ENCODE data around the gene CREB3L1.

CREB3L1 gene, protein sequence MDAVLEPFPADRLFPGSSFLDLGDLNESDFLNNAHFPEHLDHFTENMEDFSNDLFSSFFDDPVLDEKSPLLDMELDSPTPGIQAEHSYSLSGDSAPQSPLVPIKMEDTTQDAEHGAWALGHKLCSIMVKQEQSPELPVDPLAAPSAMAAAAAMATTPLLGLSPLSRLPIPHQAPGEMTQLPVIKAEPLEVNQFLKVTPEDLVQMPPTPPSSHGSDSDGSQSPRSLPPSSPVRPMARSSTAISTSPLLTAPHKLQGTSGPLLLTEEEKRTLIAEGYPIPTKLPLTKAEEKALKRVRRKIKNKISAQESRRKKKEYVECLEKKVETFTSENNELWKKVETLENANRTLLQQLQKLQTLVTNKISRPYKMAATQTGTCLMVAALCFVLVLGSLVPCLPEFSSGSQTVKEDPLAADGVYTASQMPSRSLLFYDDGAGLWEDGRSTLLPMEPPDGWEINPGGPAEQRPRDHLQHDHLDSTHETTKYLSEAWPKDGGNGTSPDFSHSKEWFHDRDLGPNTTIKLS

GRCh38 chr11:46277622-46278386 lies at the start of gene CREB3L1:
TSS of gene CREB3L1 (plus strand) at chr11:46277662. CDS start at chr11:46278112, 450 bp downstream.
- H3K4me1 ChIP-seq (ENCODE audit: control insufficient read depth, insufficient read depth, low read length), result peaks cover 50% of the 10 kb centered on the region
- peak within 1 kb of the TSS; percentile 43 for H3K9ac ChIP-seq (ENCODE audit: low read length)
- no peaks in the 10 kb centered on the region for H3K9me3 ChIP-seq (ENCODE audit: control insufficient read depth, insufficient read depth, low read depth, low read length)
- no peaks in the 10 kb centered on the region for H3K27me3 ChIP-seq (ENCODE audit: control insufficient read depth, insufficient read depth, low read length)
- peak within 1 kb of the TSS; percentile 72 for H3K4me3 ChIP-seq (ENCODE audit: low read depth, low read length)
- H3K27ac ChIP-seq (ENCODE audit: low read depth, low read length), result no peak within 1 kb of the TSS
- H3K36me3 ChIP-seq (ENCODE audit: control insufficient read depth, insufficient read depth, low read length), result no peaks in the 10 kb centered on the region

DNA sequence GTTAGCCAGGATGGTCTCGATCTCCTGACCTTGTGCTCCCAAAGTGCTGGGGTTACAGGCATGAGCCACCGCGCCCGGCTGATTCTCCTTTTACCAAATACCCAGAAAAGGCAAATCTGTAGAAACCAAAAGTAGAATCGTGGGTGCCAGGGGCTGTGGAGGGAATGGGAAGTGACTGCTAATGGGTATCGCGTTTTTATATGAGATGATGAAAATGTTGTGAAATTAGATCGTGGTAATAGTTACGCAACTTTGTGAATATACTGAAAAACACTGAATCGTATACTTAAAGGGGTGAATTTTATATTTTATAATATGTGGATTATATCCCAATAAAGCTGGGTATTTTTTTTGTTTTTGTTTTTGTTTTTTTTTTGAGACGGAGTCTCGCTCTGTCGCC lies 48.2 kb upstream of the CREB3L1 start:
- H3K9me3 ChIP-seq (ENCODE audit: control insufficient read depth, insufficient read depth, low read depth, low read length), result peaks cover 5% of the 10 kb centered on the region

GRCh38 chr11:46234311-46234710 lies 43.2 kb upstream of the CREB3L1 start:
- Histone ChIP-seq H3K9ac (ENCODE audit: low read length) (no peak overlapping the region), H3K27ac (ENCODE audit: low read depth, low read length) (no peak overlapping the region), H3K4me3 (ENCODE audit: low read depth, low read length) (no peak overlapping the region), H3K4me1 (ENCODE audit: control insufficient read depth, insufficient read depth, low read length) (peaks cover 13% of the 10 kb centered on the region), H3K27me3 (ENCODE audit: control insufficient read depth, insufficient read depth, low read length) (peaks cover 7% of the 10 kb centered on the region), H3K9me3 (ENCODE audit: control insufficient read depth, insufficient read depth, low read depth, low read length) (peaks cover 11% of the 10 kb centered on the region), H3K36me3 (ENCODE audit: control insufficient read depth, insufficient read depth, low read length) (no peaks in the 10 kb centered on the region)

More for the DNA sequence above, 48.2 kb upstream of the CREB3L1 start:
- H3K27me3 ChIP-seq (ENCODE audit: control insufficient read depth, insufficient read depth, low read length), result no peaks in the 10 kb centered on the region
- H3K36me3 ChIP-seq (ENCODE audit: control insufficient read depth, insufficient read depth, low read length), result no peaks in the 10 kb centered on the region
- H3K4me1 ChIP-seq (ENCODE audit: control insufficient read depth, insufficient read depth, low read length), result no peaks in the 10 kb centered on the region
- no peak overlapping the region for H3K4me3 ChIP-seq (ENCODE audit: low read depth, low read length)
- H3K9ac ChIP-seq (ENCODE audit: low read length), result no peak overlapping the region
- no peak overlapping the region for H3K27ac ChIP-seq (ENCODE audit: low read depth, low read length)

DNA sequence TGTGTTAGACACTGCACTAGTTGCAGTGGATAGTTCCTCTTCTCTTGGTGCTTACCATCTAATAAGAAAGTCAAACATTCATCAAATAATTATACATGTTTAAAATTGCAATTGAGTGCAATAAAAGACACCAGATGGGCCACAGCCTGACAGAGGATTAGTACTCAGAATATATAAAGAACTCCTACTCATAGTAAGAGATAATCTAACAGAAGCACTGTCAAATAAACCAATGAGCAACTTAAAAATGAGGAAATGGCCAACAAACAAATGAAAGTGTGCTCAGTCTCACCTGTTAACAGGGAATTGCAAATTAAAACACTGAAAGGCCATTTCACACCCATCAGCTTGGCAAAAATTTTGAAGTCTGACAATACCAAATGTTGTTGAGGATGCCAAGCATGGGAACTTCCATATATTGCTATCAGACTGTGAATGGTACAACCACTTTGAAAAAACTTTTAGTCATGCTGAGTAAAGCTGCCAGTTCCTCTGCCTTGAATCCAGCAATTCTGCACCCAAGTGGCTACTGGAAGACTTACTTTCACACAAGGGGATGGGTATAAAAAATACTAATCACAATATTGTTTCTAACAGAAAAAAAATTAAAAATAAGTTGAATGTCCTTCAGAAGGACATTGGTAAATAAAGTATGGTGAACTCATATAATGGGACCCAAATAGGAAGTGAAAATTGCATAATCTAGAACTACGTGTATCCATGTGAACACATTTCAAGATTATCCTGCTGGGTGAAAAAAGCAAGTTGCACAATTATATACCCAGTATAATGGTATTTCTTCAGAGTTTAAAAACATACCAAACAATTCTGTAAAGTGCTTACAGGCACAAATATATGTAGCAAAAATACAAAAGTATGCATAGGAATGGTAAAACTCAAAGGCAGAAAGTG lies 41.4 kb upstream of the CREB3L1 start:
- Histone ChIP-seq H3K27me3 (ENCODE audit: control insufficient read depth, insufficient read depth, low read length) (peaks cover 7% of the 10 kb centered on the region), H3K27ac (ENCODE audit: low read depth, low read length) (no peak overlapping the region), H3K9me3 (ENCODE audit: control insufficient read depth, insufficient read depth, low read depth, low read length) (peaks cover 11% of the 10 kb centered on the region), H3K4me3 (ENCODE audit: low read depth, low read length) (no peak overlapping the region), H3K9ac (ENCODE audit: low read length) (no peak overlapping the region), H3K36me3 (ENCODE audit: control insufficient read depth, insufficient read depth, low read length) (no peaks in the 10 kb centered on the region), H3K4me1 (ENCODE audit: control insufficient read depth, insufficient read depth, low read length) (peaks cover 19% of the 10 kb centered on the region)

DNA sequence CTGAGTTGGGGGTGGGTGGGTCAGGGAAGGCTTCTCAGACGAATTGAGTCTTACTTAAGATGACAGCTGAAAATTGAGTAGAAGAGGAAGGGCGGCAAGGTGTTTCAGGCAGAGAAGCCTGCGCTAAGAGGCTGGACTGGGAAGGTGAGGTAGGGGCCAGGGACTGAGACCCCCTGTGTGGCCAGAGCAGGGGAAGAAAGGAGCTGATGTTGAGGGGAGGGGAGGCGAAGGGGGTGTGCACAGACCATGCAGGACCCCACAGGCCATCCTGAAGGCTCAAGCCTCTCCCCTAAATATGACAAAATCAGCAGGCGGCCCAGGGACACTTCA lies 40.6 kb upstream of the CREB3L1 start:
- H3K9me3 ChIP-seq (ENCODE audit: control insufficient read depth, insufficient read depth, low read depth, low read length), result peaks cover 11% of the 10 kb centered on the region
- H3K36me3 ChIP-seq (ENCODE audit: control insufficient read depth, insufficient read depth, low read length), result no peaks in the 10 kb centered on the region
- H3K9ac ChIP-seq (ENCODE audit: low read length), result peak overlapping the region; percentile 70
- H3K27me3 ChIP-seq (ENCODE audit: control insufficient read depth, insufficient read depth, low read length), result peaks cover 7% of the 10 kb centered on the region
- peak overlapping the region; percentile 83 for H3K4me3 ChIP-seq (ENCODE audit: low read depth, low read length)
- peaks cover 19% of the 10 kb centered on the region for H3K4me1 ChIP-seq (ENCODE audit: control insufficient read depth, insufficient read depth, low read length)
- H3K27ac ChIP-seq (ENCODE audit: low read depth, low read length), result no peak overlapping the region

- H3K4me1 ChIP-seq (ENCODE audit: control insufficient read depth, insufficient read depth, low read length), result peaks cover 23% of the 10 kb centered on the region
- H3K9me3 ChIP-seq (ENCODE audit: control insufficient read depth, insufficient read depth, low read depth, low read length), result peaks cover 11% of the 10 kb centered on the region
- H3K9ac ChIP-seq (ENCODE audit: low read length), result peak overlapping the region; percentile 71
- H3K27me3 ChIP-seq (ENCODE audit: control insufficient read depth, insufficient read depth, low read length), result peaks cover 7% of the 10 kb centered on the region
- no peaks in the 10 kb centered on the region for H3K36me3 ChIP-seq (ENCODE audit: control insufficient read depth, insufficient read depth, low read length)
- H3K4me3 ChIP-seq (ENCODE audit: low read depth, low read length), result peak overlapping the region; percentile 83
- H3K27ac ChIP-seq (ENCODE audit: low read depth, low read length), result peak overlapping the region; percentile 64; the same call in 1 of the 2 replicates
Measured at GRCh38 chr11:46237248-46238077, 40.0 kb upstream of the CREB3L1 start.

- no peaks in the 10 kb centered on the region for H3K36me3 ChIP-seq (ENCODE audit: control insufficient read depth, insufficient read depth, low read length)
- H3K9me3 ChIP-seq (ENCODE audit: control insufficient read depth, insufficient read depth, low read depth, low read length), result peaks cover 8% of the 10 kb centered on the region
- H3K27me3 ChIP-seq (ENCODE audit: control insufficient read depth, insufficient read depth, low read length), result peaks cover 7% of the 10 kb centered on the region
- peak overlapping the region; percentile 83 for H3K4me3 ChIP-seq (ENCODE audit: low read depth, low read length)
- H3K9ac ChIP-seq (ENCODE audit: low read length), result peak overlapping the region; percentile 71
- H3K27ac ChIP-seq (ENCODE audit: low read depth, low read length), result no peak overlapping the region; the same call in 1 of the 2 replicates
- H3K4me1 ChIP-seq (ENCODE audit: control insufficient read depth, insufficient read depth, low read length), result peaks cover 29% of the 10 kb centered on the region
Measured at GRCh38 chr11:46238078-46238966, 39.1 kb upstream of the CREB3L1 start.

GRCh38 chr11:46238967-46239800 lies 38.3 kb upstream of the CREB3L1 start:
- H3K9me3 ChIP-seq (ENCODE audit: control insufficient read depth, insufficient read depth, low read depth, low read length), result peaks cover 6% of the 10 kb centered on the region
- peaks cover 7% of the 10 kb centered on the region for H3K27me3 ChIP-seq (ENCODE audit: control insufficient read depth, insufficient read depth, low read length)
- peak overlapping the region; percentile 83 for H3K4me3 ChIP-seq (ENCODE audit: low read depth, low read length)
- H3K27ac ChIP-seq (ENCODE audit: low read depth, low read length), result no peak overlapping the region
- H3K36me3 ChIP-seq (ENCODE audit: control insufficient read depth, insufficient read depth, low read length), result no peaks in the 10 kb centered on the region
- H3K9ac ChIP-seq (ENCODE audit: low read length), result peak overlapping the region; percentile 24
- H3K4me1 ChIP-seq (ENCODE audit: control insufficient read depth, insufficient read depth, low read length), result peaks cover 33% of the 10 kb centered on the region

GRCh38 chr11:46239801-46240061 lies 37.7 kb upstream of the CREB3L1 start:
- H3K27me3 ChIP-seq (ENCODE audit: control insufficient read depth, insufficient read depth, low read length), result peaks cover 7% of the 10 kb centered on the region
- H3K9ac ChIP-seq (ENCODE audit: low read length), result no peak overlapping the region
- peaks cover 33% of the 10 kb centered on the region for H3K4me1 ChIP-seq (ENCODE audit: control insufficient read depth, insufficient read depth, low read length)
- H3K9me3 ChIP-seq (ENCODE audit: control insufficient read depth, insufficient read depth, low read depth, low read length), result peaks cover 6% of the 10 kb centered on the region
- H3K27ac ChIP-seq (ENCODE audit: low read depth, low read length), result no peak overlapping the region
- H3K36me3 ChIP-seq (ENCODE audit: control insufficient read depth, insufficient read depth, low read length), result no peaks in the 10 kb centered on the region
- H3K4me3 ChIP-seq (ENCODE audit: low read depth, low read length), result no peak overlapping the region

All from HUES6 (cell line).